H1 (cell line): ENCODE measurements around the gene SCFD1. TPM values are rescaled to one million over a fixed set of nuclear protein-coding genes. Genes with fewer than 3 reads are reported as not detected.

ENCODE experiments used
- CTCF ChIA-PET: fragments of 300-600 bp; sonication (Branson Sonifier 250); formaldehyde crosslinking; loops from one replicate; lab custom pipeline; 2021; ENCODE audit not compliant: partially characterized antibody; lab: Charles Lee
- POLR2A ChIA-PET: fragments of 300-600 bp; sonication (Branson Sonifier 250); formaldehyde crosslinking; loops from one replicate; lab custom pipeline; 2021; ENCODE audit warnings: inconsistent platforms; ENCODE audit not compliant: partially characterized antibody; lab: Charles Lee
- DNase-seq, 2 experiments: peaks; one replicate each; pipeline versions ENCODE4 v3.0.0 to v3.0.0-alpha.2; 2010 to 2022; ENCODE audit warnings: low spot score in 2 of 2, low read depth in 1 of 2, mixed read lengths in 1 of 2
- FAIRE-seq: peaks from 2 replicates; lab custom pipeline; 2011; peaks lifted over from hg19 to GRCh38; lab: Jason Lieb, UNC
- H2AFZ ChIP-seq: 2 replicates; pipeline ENCODE4 v1.8.1; 2012; ENCODE audit warnings: low read length, inconsistent platforms
- H2AK5ac ChIP-seq: 2 replicates; pipeline ENCODE4 v1.6.1; 2013; ENCODE audit warnings: low read depth, low read length
- H2BK120ac ChIP-seq: replicated peaks from 2 replicates; pipeline ENCODE3; 2013; ENCODE audit warnings: low read depth, low read length, inconsistent platforms
- H2BK12ac ChIP-seq: 2 replicates; pipeline ENCODE4 v1.6.1; 2013; ENCODE audit warnings: low read depth, low read length
- H2BK15ac ChIP-seq: 2 replicates; pipeline ENCODE4 v1.6.1; 2013; ENCODE audit warnings: low read length
- H2BK20ac ChIP-seq: 2 replicates; pipeline ENCODE4 v1.6.1; 2013; ENCODE audit warnings: low read length
- H2BK5ac ChIP-seq: 2 replicates; pipeline ENCODE4 v1.6.1; 2013; ENCODE audit warnings: low read depth, low read length
- H3K14ac ChIP-seq: 2 replicates; pipeline ENCODE4 v1.6.1; 2013; ENCODE audit warnings: inconsistent platforms; ENCODE audit not compliant: insufficient read length
- H3K18ac ChIP-seq: 2 replicates; pipeline ENCODE4 v1.6.1; 2013; ENCODE audit warnings: low read length; ENCODE audit errors: extremely low read depth
- H3K23ac ChIP-seq: 2 replicates; pipeline ENCODE4 v1.6.1; 2013; ENCODE audit warnings: inconsistent platforms; ENCODE audit not compliant: insufficient read length
- H3K23me2 ChIP-seq: 2 replicates; pipeline ENCODE4 v1.6.1; 2013; ENCODE audit warnings: low read depth, low read length
- H3K27ac ChIP-seq: 2 replicates; pipeline ENCODE4 v1.6.1; 2011; ENCODE audit warnings: low read depth, low read length, inconsistent platforms
- H3K27me3 ChIP-seq, 4 experiments: replicated peaks in 1 of 4; 1 replicate in 1 of 4; 2 replicates in 3 of 4; pipeline versions ENCODE4 v1.6.1 to v1.8.1; 2011 to 2013; ENCODE audit warnings: low read length in 3 of 4, mild to moderate bottlenecking in 3 of 4, inconsistent platforms in 2 of 4, mixed read lengths in 2 of 4, moderate library complexity in 1 of 4; ENCODE audit not compliant: control insufficient read depth in 3 of 4, insufficient read depth in 3 of 4; ENCODE audit errors: extremely low read depth in 1 of 4
- H3K36me3 ChIP-seq, 4 experiments: 2 replicates each; pipeline versions ENCODE4 v1.6.1 to v1.8.1; 2011 to 2013; ENCODE audit warnings: mild to moderate bottlenecking in 4 of 4, low read length in 3 of 4, moderate library complexity in 2 of 4, control low read depth in 1 of 4, inconsistent platforms in 1 of 4; ENCODE audit not compliant: insufficient read depth in 4 of 4, control insufficient read depth in 2 of 4
- H3K4ac ChIP-seq: replicated peaks from 2 replicates; pipeline ENCODE3; 2013; ENCODE audit warnings: low read length, low read depth, mixed read lengths, inconsistent platforms; ENCODE audit not compliant: insufficient read length
- H3K4me1 ChIP-seq, 4 experiments: replicated peaks in 1 of 4; 1 replicate in 1 of 4; 2 replicates in 3 of 4; pipeline versions ENCODE4 v1.6.1 to v1.8.1; 2011 to 2013; ENCODE audit warnings: low read length in 3 of 4, inconsistent platforms in 2 of 4, mixed read lengths in 1 of 4; ENCODE audit not compliant: insufficient read depth in 4 of 4, control insufficient read depth in 3 of 4
- H3K4me2 ChIP-seq, 2 experiments: 2 replicates each; pipeline versions ENCODE4 v1.6.1 to v1.8.1; 2011 to 2013; ENCODE audit warnings: low read depth in 2 of 2, low read length in 2 of 2, control low read depth in 1 of 2, inconsistent platforms in 1 of 2, mild to moderate bottlenecking in 1 of 2; ENCODE audit not compliant: insufficient read depth in 1 of 2
- H3K4me3 ChIP-seq, 4 experiments: fragments of 200-600, 300-600 bp in 1 of 4; sonication (generic), shearing (Covaris generic), sonication (Bioruptor Twin) in 1 of 4; 2 replicates each; pipeline versions ENCODE4 v1.5.1 to v1.8.1; 2011 to 2016; ENCODE audit warnings: low read length in 4 of 4, low read depth in 3 of 4, control low read depth in 2 of 4, inconsistent platforms in 2 of 4, mild to moderate bottlenecking in 2 of 4, mixed read lengths in 1 of 4, moderate library complexity in 1 of 4; ENCODE audit not compliant: insufficient read depth in 2 of 4; ENCODE audit errors: extremely low read depth in 1 of 4
- H3K56ac ChIP-seq: replicated peaks from 2 replicates; pipeline ENCODE3; 2013; ENCODE audit warnings: low read depth, mild to moderate bottlenecking, mixed read lengths, low read length, inconsistent platforms; ENCODE audit not compliant: insufficient read length
- H3K79me1 ChIP-seq: 2 replicates; pipeline ENCODE4 v1.6.1; 2013; ENCODE audit warnings: low read depth, low read length, control low read depth
- H3K79me2 ChIP-seq, 2 experiments: 2 replicates each; pipeline versions ENCODE4 v1.6.1 to v1.8.1; 2012 to 2013; ENCODE audit warnings: low read length in 2 of 2, mild to moderate bottlenecking in 2 of 2, inconsistent platforms in 1 of 2; ENCODE audit not compliant: insufficient read depth in 2 of 2, control insufficient read depth in 1 of 2
- H3K9ac ChIP-seq, 4 experiments: replicated peaks in 1 of 4; 1 replicate in 1 of 4; 2 replicates in 3 of 4; pipeline versions ENCODE4 v1.6.1 to v1.8.1; 2011 to 2013; ENCODE audit warnings: low read depth in 3 of 4, low read length in 3 of 4, control low read depth in 2 of 4, mild to moderate bottlenecking in 2 of 4, moderate library complexity in 2 of 4, inconsistent platforms in 1 of 4; ENCODE audit errors: extremely low read depth in 1 of 4
- H3K9me3 ChIP-seq, 2 experiments: 2 replicates each; pipeline versions ENCODE4 v1.6.1 to v1.8.1; 2012 to 2013; ENCODE audit warnings: mild to moderate bottlenecking in 2 of 2, moderate library complexity in 2 of 2, control low read depth in 1 of 2, inconsistent platforms in 1 of 2, low read depth in 1 of 2, low read length in 1 of 2, mixed read lengths in 1 of 2; ENCODE audit not compliant: insufficient read depth in 2 of 2
- H4K20me1 ChIP-seq, 2 experiments: replicated peaks in 1 of 2; 2 replicates each; pipeline versions ENCODE3 to v1.8.1; 2011 to 2013; ENCODE audit warnings: inconsistent platforms in 2 of 2, low read length in 2 of 2, mild to moderate bottlenecking in 1 of 2; ENCODE audit not compliant: insufficient read depth in 2 of 2, control insufficient read depth in 1 of 2
- H4K5ac ChIP-seq: 2 replicates; pipeline ENCODE4 v1.6.1; 2013; ENCODE audit warnings: low read length, low read depth, mixed read lengths, inconsistent platforms; ENCODE audit not compliant: insufficient read length
- H4K8ac ChIP-seq: 2 replicates; pipeline ENCODE4 v1.8.0; 2013; ENCODE audit warnings: mild to moderate bottlenecking, moderate library complexity, low read length, inconsistent platforms; ENCODE audit not compliant: insufficient read depth; ENCODE audit errors: extremely low read depth
- H4K91ac ChIP-seq: replicated peaks from 2 replicates; pipeline ENCODE3; 2013; ENCODE audit warnings: low read length, mixed read lengths, inconsistent platforms; ENCODE audit not compliant: insufficient read length
- BCL11A ChIP-seq, 2 experiments: IDR thresholded peaks; one replicate each; pipeline ENCODE4 v1.6.1; 2011; ENCODE audit warnings: low read depth in 2 of 2, low read length in 2 of 2, mild to moderate bottlenecking in 2 of 2
- CBX8 ChIP-seq: fragments of 300-800, 300-1000 bp; sonication (generic); IDR thresholded peaks from 2 replicates; pipeline ENCODE4 v1.7.1; 2016; ENCODE audit warnings: low read depth, low read length, borderline replicate concordance
- CHD2 ChIP-seq: IDR thresholded peaks from 2 replicates; pipeline ENCODE4 v1.6.1; 2012; ENCODE audit warnings: low read length, improper control_type of control experiment
- EGR1 ChIP-seq: IDR thresholded peaks from 2 replicates; pipeline ENCODE4 v1.6.1; 2011; ENCODE audit warnings: low read depth, low read length, borderline replicate concordance
- EZH2 ChIP-seq: fragments of 200-600 bp; sonication (generic); IDR thresholded peaks from 2 replicates; pipeline ENCODE4 v1.7.1; 2012; ENCODE audit warnings: low read depth, mild to moderate bottlenecking, moderate library complexity, low read length, inconsistent platforms; ENCODE audit not compliant: severe bottlenecking
- JUND ChIP-seq: IDR thresholded peaks from 2 replicates; pipeline ENCODE4 v1.6.1; 2011; ENCODE audit warnings: mild to moderate bottlenecking, improper control_type of control experiment, low read length
- KDM4A ChIP-seq: IDR thresholded peaks from one replicate; pipeline ENCODE4 v1.7.1; 2012; ENCODE audit warnings: low read depth, mild to moderate bottlenecking, moderate library complexity, low read length, inconsistent platforms; ENCODE audit not compliant: severe bottlenecking
- POLR2A ChIP-seq, 2 experiments: IDR thresholded peaks; 1 replicate in 1 of 2; 2 replicates in 1 of 2; pipeline ENCODE4 v1.6.1; 2011; ENCODE audit warnings: low read depth in 2 of 2, low read length in 2 of 2, mild to moderate bottlenecking in 2 of 2; ENCODE audit errors: control extremely low read depth in 1 of 2
- RBBP5 ChIP-seq: IDR thresholded peaks from 2 replicates; pipeline ENCODE4 v1.7.1; 2012; ENCODE audit warnings: low read depth, mild to moderate bottlenecking, inconsistent platforms, low read length, moderate library complexity, borderline replicate concordance
- RNF2 ChIP-seq: fragments of 200-900, 300-1000 bp; sonication (generic); IDR thresholded peaks from 2 replicates; pipeline ENCODE4 v1.7.1; 2016; ENCODE audit warnings: borderline replicate concordance, low read depth, mild to moderate bottlenecking, antibody characterized with exemption, low read length; ENCODE audit not compliant: poor library complexity, severe bottlenecking; ENCODE audit errors: missing control alignments
- SP1 ChIP-seq: IDR thresholded peaks from 2 replicates; pipeline ENCODE4 v1.6.1; 2011; ENCODE audit warnings: low read depth, low read length
- SUZ12 ChIP-seq: fragments of 200-600 bp; sonication (generic); IDR thresholded peaks from 2 replicates; pipeline ENCODE4 v1.6.1; 2012; ENCODE audit warnings: mild to moderate bottlenecking, inconsistent platforms, low read length, moderate library complexity, mixed read lengths
- TAF1 ChIP-seq: IDR thresholded peaks from 2 replicates; pipeline ENCODE4 v1.6.1; 2011; ENCODE audit warnings: mild to moderate bottlenecking, low read depth, low read length
- TEAD4 ChIP-seq: IDR thresholded peaks from 2 replicates; pipeline ENCODE4 v1.6.1; 2012; ENCODE audit warnings: low read depth, low read length, inconsistent platforms, mixed read lengths
- WGBS, 2 experiments: shearing (Covaris generic) in 1 of 2; methylation state at CpG; one replicate each; pipeline versions ENCODE4 v1.1.6 to v1.1.7; 2013 to 2015; ENCODE audit warnings: low lambda C conversion rate in 2 of 2, mixed read lengths in 2 of 2, inconsistent platforms in 1 of 2, low coverage in 1 of 2, missing lambda C conversion rate in 1 of 2; ENCODE audit not compliant: insufficient replicate concordance in 2 of 2, insufficient coverage in 1 of 2, insufficient read length in 1 of 2; ENCODE audit errors: extremely low coverage in 1 of 2, missing lambda C conversion rate in 1 of 2; 5-methylcytosine and 5-hydroxymethylcytosine counted together
- polyA plus RNA-seq, 7 experiments: library from polyadenylated mRNA; depleted of rRNA in 3 of 7; stranded (reverse) in 5 of 7; unstranded in 2 of 7; fragments of >200 nt in 5 of 7; fragments of 200-250 nt in 2 of 7; gene quantifications; 1 replicate in 5 of 7; 2 replicates in 1 of 7; 4 replicates in 1 of 7; pipeline versions ENCODE4 v1.2.1 to v1.2.3, GENCODE V29; 2011 to 2013; ENCODE audit warnings: missing spikeins in 2 of 7, mixed read lengths in 2 of 7
- total RNA-seq: library from RNA; stranded (reverse); fragmentation: NEBNext Ultra II Directional; extraction: Animal tissue kit (Norgen Biotek cat#: 25700); gene quantifications from 2 replicates; pipeline ENCODE4 v1.2.1, GENCODE V29; 2021

SCFD1 gene
- total and polyA plus RNA-seq, 2 of the 8 experiments (the other 6 are each of a cell fraction or from before 2014, with no cell fraction given), result 32.8 to 64.5 TPM

- no peak overlapping the region for H4K8ac ChIP-seq
- POLR2A ChIA-PET, result no interaction called here
- peaks cover 4% of the 10 kb centered on the region; the same call in 1 of the 2 replicates for H3K79me1 ChIP-seq
- no peak overlapping the region for H2AK5ac ChIP-seq
- no peak overlapping the region for H3K14ac ChIP-seq
- no peak overlapping the region for H3K18ac ChIP-seq
- no peak overlapping the region for H2AFZ ChIP-seq
- peaks cover 41 to 100% of the 10 kb centered on the region in 2 experiments for H3K79me2 ChIP-seq
- H2BK5ac ChIP-seq, result no peak overlapping the region
- H2BK120ac ChIP-seq, result no peak overlapping the region
- H3K4me2 ChIP-seq, result no peak overlapping the region; a peak in 1 of 4 replicates
- H3K4ac ChIP-seq, result no peak overlapping the region
- no peak overlapping the region for H3K4me3 ChIP-seq
- no peak overlapping the region for H4K5ac ChIP-seq
- H2BK12ac ChIP-seq, result no peak overlapping the region
- DNase-seq, result no peak
- H3K27me3 ChIP-seq, result no peaks in the 10 kb centered on the region
- 87% methylated on average over 2 of the region's 2 CpGs; no CpG with 5 or more reads in 1 of the 2 experiments for WGBS, 2 experiments
- H3K9me3 ChIP-seq, result no peaks in the 10 kb centered on the region
- no peak overlapping the region for H2BK15ac ChIP-seq
- H2BK20ac ChIP-seq, result no peak overlapping the region
- H3K56ac ChIP-seq, result no peak overlapping the region
- no peak for FAIRE-seq
- CTCF ChIA-PET, result interaction anchor here (1.1 kb wide), 1 partner anchor 47 kb away, joined by 3 read pairs; no protein-coding TSS in a partner anchor
- H3K36me3 ChIP-seq, result no peaks in the 10 kb centered on the region
- peaks cover 0 to 20% (median 7%) of the 10 kb centered on the region in 4 experiments; a peak in 4 of 7 replicates for H3K4me1 ChIP-seq
- H3K27ac ChIP-seq, result no peak overlapping the region
- H3K9ac ChIP-seq, result no peak overlapping the region
- peaks cover 16 to 26% of the 10 kb centered on the region in 2 experiments for H4K20me1 ChIP-seq
- H3K23me2 ChIP-seq, result no peaks in the 10 kb centered on the region
- H3K23ac ChIP-seq, result no peak overlapping the region
- H4K91ac ChIP-seq, result no peak overlapping the region
- TF ChIP-seq KDM4A (no peak), EGR1 (no peak), EZH2 (no peak), POLR2A (IDR thresholded peaks at IDR 0.05; ENCODE audit: control extremely low read depth in 1 of 2, low read depth in 2 of 2, low read length in 2 of 2) (no peak), TEAD4 (no peak), RNF2 (no peak), BCL11A (IDR thresholded peaks at IDR 0.05; ENCODE audit: low read depth in 2 of 2, low read length in 2 of 2) (no peak), RBBP5 (no peak), SUZ12 (no peak), CHD2 (no peak), CBX8 (no peak), JUND (no peak), TAF1 (no peak), SP1 (no peak)
These were observed 48.2 kb upstream of the SCFD1 start for GRCh38 chr14:30573966-30574365.
